ENCODE data around the gene FBXO45.

- TF ChIP-seq CTCF (IDR thresholded peaks at IDR 0.05), result no peak
- TF ChIP-seq POLR2A (IDR thresholded peaks at IDR 0.05), result no peak
These were observed 55.8 kb downstream of the FBXO45 start for GRCh38 chr3:196624067-196624790.

All from heart left ventricle (tissue), 13 donors.